Measurements from ENCODE around the gene ADCY6.

DNA sequence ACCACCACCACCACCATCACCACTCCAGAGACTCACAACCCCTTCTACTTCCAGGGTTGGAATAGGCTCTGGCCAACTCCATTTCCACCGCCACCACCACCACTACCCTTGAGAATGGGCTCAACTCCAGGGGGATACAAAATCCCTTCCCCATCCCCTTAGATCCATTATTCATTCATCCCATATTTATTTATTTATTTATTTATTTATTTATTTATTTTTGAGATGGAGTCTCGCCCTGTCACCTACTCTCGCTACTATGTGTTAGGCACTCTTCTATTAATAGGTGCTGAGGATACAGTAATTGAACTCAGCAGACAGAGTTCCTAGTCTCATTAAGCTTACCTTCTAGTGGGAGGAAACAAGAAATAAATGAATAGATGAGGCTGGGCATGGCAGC is 4.8 kb upstream of the ADCY6 start:
- TF ChIP-seq, protein P1, sequence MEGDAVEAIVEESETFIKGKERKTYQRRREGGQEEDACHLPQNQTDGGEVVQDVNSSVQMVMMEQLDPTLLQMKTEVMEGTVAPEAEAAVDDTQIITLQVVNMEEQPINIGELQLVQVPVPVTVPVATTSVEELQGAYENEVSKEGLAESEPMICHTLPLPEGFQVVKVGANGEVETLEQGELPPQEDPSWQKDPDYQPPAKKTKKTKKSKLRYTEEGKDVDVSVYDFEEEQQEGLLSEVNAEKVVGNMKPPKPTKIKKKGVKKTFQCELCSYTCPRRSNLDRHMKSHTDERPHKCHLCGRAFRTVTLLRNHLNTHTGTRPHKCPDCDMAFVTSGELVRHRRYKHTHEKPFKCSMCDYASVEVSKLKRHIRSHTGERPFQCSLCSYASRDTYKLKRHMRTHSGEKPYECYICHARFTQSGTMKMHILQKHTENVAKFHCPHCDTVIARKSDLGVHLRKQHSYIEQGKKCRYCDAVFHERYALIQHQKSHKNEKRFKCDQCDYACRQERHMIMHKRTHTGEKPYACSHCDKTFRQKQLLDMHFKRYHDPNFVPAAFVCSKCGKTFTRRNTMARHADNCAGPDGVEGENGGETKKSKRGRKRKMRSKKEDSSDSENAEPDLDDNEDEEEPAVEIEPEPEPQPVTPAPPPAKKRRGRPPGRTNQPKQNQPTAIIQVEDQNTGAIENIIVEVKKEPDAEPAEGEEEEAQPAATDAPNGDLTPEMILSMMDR (IDR thresholded peaks at IDR 0.05) = no peak
- TF ChIP-seq POLR2A (IDR thresholded peaks at IDR 0.05) = no peak
